Measurements from ENCODE around the gene ARHGAP40.

GRCh38 chr20:38665506-38666285 lies 64.1 kb downstream of the ARHGAP40 start:
- TF ChIP-seq EZH2phosphoT487 (IDR thresholded peaks at IDR 0.05; ENCODE audit: insufficient read depth, low read depth) (no peak), EZH2 (IDR thresholded peaks at IDR 0.05; ENCODE audit: insufficient read depth, poor library complexity, severe bottlenecking) (no peak)

Data from GM23248 (cell line).